Naive thymus-derived CD4-positive, alpha-beta T cell (primary cell): ENCODE results near the gene CGB7. TPM values are rescaled to one million over a fixed set of nuclear protein-coding genes. Genes with fewer than 3 reads are reported as not detected.
"Not testable (repeated sequence)": the region's sequence is repeated elsewhere in the genome, so short reads cannot be mapped to it uniquely, and the experiment has no call there.

Experiments used
- ATAC-seq: fragments of 150-1000 bp; cut with Tn5 transposase; 2 replicates; pipeline ENCODE4 v1.10.0; 2021; ENCODE audit warnings: mild to moderate bottlenecking, moderate library complexity
- CTCF ChIA-PET: fragments of 350-600 bp; sonication (Branson Sonifier 250); formaldehyde crosslinking; loops from one replicate; lab custom pipeline; 2021; ENCODE audit warnings: antibody characterized with exemption; lab: Charles Lee
- POLR2A ChIA-PET: fragments of 350-600 bp; sonication (Branson Sonifier 250); formaldehyde crosslinking; loops from one replicate; lab custom pipeline; 2021; ENCODE audit warnings: antibody characterized with exemption, inconsistent platforms; lab: Charles Lee
- DNase-seq, 9 donors: peaks; one replicate each; pipeline versions ENCODE4 v3.0.0 to v3.0.0-alpha.2; 2020 to 2022; ENCODE audit warnings: mixed read lengths in 1 of 9
- H3K27ac ChIP-seq: one replicate; pipeline ENCODE4 v1.7.0; 2013; ENCODE audit warnings: mild to moderate bottlenecking, low read depth, low read length, moderate library complexity
- H3K27me3 ChIP-seq, 2 donors: one replicate each; pipeline ENCODE4 v1.7.0; 2013; ENCODE audit warnings: low read length in 2 of 2, mild to moderate bottlenecking in 2 of 2, moderate library complexity in 2 of 2; ENCODE audit not compliant: control insufficient read depth in 2 of 2, insufficient read depth in 2 of 2
- H3K36me3 ChIP-seq, 3 experiments: 1 replicate in 2 of 3; 2 replicates in 1 of 3; pipeline ENCODE4 v1.7.0; 2013; ENCODE audit warnings: low read length in 3 of 3, mild to moderate bottlenecking in 3 of 3, moderate library complexity in 1 of 3; ENCODE audit not compliant: insufficient read depth in 3 of 3, control insufficient read depth in 2 of 3
- H3K4me1 ChIP-seq, 2 donors: one replicate each; pipeline ENCODE4 v1.7.0; 2013; ENCODE audit warnings: low read length in 2 of 2, mild to moderate bottlenecking in 2 of 2, moderate library complexity in 1 of 2; ENCODE audit not compliant: control insufficient read depth in 2 of 2, insufficient read depth in 2 of 2
- H3K4me3 ChIP-seq: 2 replicates; pipeline ENCODE4 v1.7.0; 2013; ENCODE audit warnings: mild to moderate bottlenecking, low read length
- H3K9me3 ChIP-seq, 3 experiments: 1 replicate in 2 of 3; 2 replicates in 1 of 3; pipeline ENCODE4 v1.7.0; 2013; ENCODE audit warnings: low read length in 3 of 3; ENCODE audit not compliant: control insufficient read depth in 2 of 3
- H3K27ac Mint-ChIP-seq, 9 donors: one replicate each; pipeline ENCODE4 v1.8.0; 2020 to 2022; ENCODE audit warnings: mixed read lengths in 9 of 9, mild to moderate bottlenecking in 8 of 9, moderate library complexity in 5 of 9, inconsistent platforms in 2 of 9
- H3K27me3 Mint-ChIP-seq, 5 donors: one replicate each; pipeline ENCODE4 v1.8.0; 2021 to 2022; ENCODE audit warnings: mixed read lengths in 5 of 5, mild to moderate bottlenecking in 1 of 5
- H3K36me3 Mint-ChIP-seq, 5 donors: one replicate each; pipeline ENCODE4 v1.8.0; 2020 to 2022; ENCODE audit warnings: mixed read lengths in 5 of 5, mild to moderate bottlenecking in 3 of 5, inconsistent platforms in 1 of 5
- H3K4me1 Mint-ChIP-seq, 7 donors: one replicate each; pipeline ENCODE4 v1.8.0; 2020 to 2022; ENCODE audit warnings: mixed read lengths in 7 of 7, mild to moderate bottlenecking in 3 of 7, inconsistent platforms in 1 of 7
- H3K4me3 Mint-ChIP-seq, 10 donors: one replicate each; pipeline ENCODE4 v1.8.0; 2020 to 2022; ENCODE audit warnings: mild to moderate bottlenecking in 10 of 10, mixed read lengths in 10 of 10, moderate library complexity in 6 of 10, inconsistent platforms in 2 of 10
- H3K9me3 Mint-ChIP-seq, 11 donors: one replicate each; pipeline ENCODE4 v1.8.0; 2020 to 2022; ENCODE audit warnings: mixed read lengths in 11 of 11, mild to moderate bottlenecking in 4 of 11, inconsistent platforms in 1 of 11, moderate library complexity in 1 of 11
- intact Hi-C, 2 donors: fragments of 100-400 bp; cut with micrococcal nuclease; formaldehyde crosslinking; loops; one replicate each; pipeline ENCODE4 v1.15.1; 2023
- polyA plus RNA-seq, 2 donors: library from polyadenylated mRNA; unstranded; fragments of 300-500 nt; fragmentation: Illumina TruSeq; gene quantifications; one replicate each; pipeline ENCODE4 v1.2.3, GENCODE V29; 2021
- total RNA-seq, 6 experiments: library from RNA in 5 of 6; stranded (reverse) in 5 of 6; gene quantifications; 1 replicate in 5 of 6; 2 replicates in 1 of 6; pipeline ENCODE4 v1.2.3 and lab custom pipeline; 2021 to 2026

CGB7 gene
- total and polyA plus RNA-seq, 7 experiments from 2014 or later, result not detected

DNA sequence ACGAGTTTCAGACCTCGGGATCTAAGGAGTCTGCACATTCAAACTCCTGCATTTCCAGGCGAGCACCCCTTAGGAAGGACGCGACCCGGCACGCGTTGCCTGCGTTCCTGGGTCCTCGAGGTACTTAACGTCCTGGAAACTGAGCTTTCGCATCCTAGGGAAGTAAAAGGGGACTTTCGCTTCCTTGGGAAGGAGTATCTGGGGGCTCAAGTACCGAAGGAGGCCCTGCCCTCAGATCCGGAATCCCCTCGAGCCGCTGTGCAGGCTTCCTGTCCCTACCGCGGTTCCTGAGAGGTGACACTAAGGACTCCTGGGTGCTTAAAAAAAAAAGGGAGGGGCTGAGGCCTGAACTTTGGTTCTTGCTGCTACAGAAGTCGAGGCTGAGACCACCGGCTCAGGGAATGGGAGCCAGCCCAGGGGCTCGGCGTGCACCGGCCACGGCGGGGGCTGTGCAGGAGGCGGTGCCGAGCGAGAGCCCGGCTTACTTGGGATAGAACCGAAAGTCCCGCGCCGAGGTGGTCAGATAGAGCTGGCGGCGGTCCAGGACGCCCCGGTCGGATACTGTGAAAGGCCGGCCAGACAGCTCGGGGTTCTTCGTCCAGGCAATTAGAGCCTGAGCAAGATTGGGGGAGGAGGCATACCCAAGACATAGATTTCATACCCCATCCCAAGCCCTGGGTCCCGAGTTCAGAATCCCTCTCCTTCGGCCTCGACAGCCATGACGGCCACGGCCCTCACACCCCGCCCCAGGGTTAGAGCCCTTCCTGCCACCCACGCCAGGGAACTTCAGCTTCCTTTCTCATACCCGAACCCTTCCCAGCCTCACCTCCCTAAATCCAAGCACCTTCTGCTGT is 38.9 kb downstream of the CGB7 start:
- CTCF ChIA-PET, result interaction anchor here (0.6 to 2.6 kb wide), 7 partner anchors 9 to 415 kb away, joined by 3 to 11 read pairs (median 5); partner anchors contain the start of gene RUVBL2
- H3K4me1 ChIP-seq, H3K9me3 ChIP-seq, ATAC-seq, H3K36me3 Mint-ChIP-seq, H3K9me3 Mint-ChIP-seq, H3K27me3 ChIP-seq: not testable (repeated sequence)
- peaks cover 0 to 22% (median 0%) of the 10 kb centered on the region in 5 donors for H3K27me3 Mint-ChIP-seq
- Histone ChIP-seq H3K27ac (peak overlapping the region; percentile 48), H3K4me3 (peak overlapping the region; percentile 76), H3K36me3 (peaks cover 0 to 13% (median 0%) of the 10 kb centered on the region in 3 experiments)
- peak in 5 of 9 donors; percentile 23 to 36 (median 31) for DNase-seq
- H3K4me3 Mint-ChIP-seq, result peak overlapping the region; percentile 78 to 95 (median 90)
- H3K4me1 Mint-ChIP-seq, result peaks cover 7 to 22% (median 18%) of the 10 kb centered on the region in 7 donors
- H3K27ac Mint-ChIP-seq, result peak overlapping the region in 5 of 9 donors; percentile 36 to 81 (median 62)
- intact Hi-C loops, result loop anchor here (2.0 to 5.0 kb wide), 3 partner anchors 26 to 129 kb away; partner anchors contain the start of genes GYS1 (in 2 of the 2), RUVBL2 (in 2 of the 2) and CGB7 (in 1 of the 2)
- POLR2A ChIA-PET, result interaction anchor here (1.1 to 1.3 kb wide), 4 partner anchors 25 to 79 kb away, joined by 3 to 10 read pairs (median 5); partner anchors contain the start of genes GYS1 and RUVBL2

DNA sequence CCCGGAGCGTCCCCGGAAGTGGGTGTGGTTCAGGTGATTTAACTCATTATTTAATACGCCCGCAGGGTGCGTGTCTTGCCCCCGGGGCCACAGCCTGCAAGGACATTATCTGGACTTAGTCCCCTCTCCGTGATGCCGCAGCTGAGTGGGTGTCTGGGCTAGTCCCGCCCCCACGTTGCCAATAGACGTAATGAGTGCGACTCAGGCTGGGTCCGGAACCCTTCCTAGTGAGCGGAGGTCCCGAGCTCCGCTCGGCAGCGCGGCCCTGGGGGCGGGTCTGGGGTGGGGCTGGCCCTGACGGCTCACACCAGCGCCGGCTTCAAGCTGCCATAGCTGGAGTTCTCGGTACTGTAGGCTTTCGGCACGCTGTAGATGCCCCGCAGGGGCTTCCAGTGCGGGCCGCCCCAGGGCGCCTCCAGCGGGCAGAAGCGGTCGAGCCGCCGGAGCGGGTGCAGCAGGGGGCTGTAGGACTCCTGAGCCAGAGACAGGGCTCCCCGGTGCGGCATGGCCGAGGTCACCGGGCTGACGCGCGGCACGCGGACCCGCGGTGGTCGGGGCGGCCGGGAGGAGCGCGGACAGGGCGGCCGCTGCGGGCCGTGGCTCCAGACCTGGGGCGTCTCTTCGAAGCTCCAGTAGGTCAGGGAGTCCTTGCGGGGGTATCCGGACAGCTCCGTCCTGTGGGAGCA is 39.7 kb downstream of the CGB7 start:
- ATAC-seq (peak; percentile 91), DNase-seq (peak; percentile 49 to 71 (median 67))
- H3K9me3 ChIP-seq, result no peaks in the 10 kb centered on the region
- H3K27me3 Mint-ChIP-seq, result peaks cover 0 to 22% (median 0%) of the 10 kb centered on the region in 5 donors
- peaks cover 7 to 22% (median 18%) of the 10 kb centered on the region in 7 donors for H3K4me1 Mint-ChIP-seq
- peaks cover 0 to 6% (median 0%) of the 10 kb centered on the region in 5 donors for H3K36me3 Mint-ChIP-seq
- peak overlapping the region; percentile 76 for H3K4me3 ChIP-seq
- H3K36me3 ChIP-seq, result peaks cover 0 to 13% (median 0%) of the 10 kb centered on the region in 3 experiments
- intact Hi-C loops, result loop anchor here (2.0 to 5.0 kb wide), 3 partner anchors 25 to 129 kb away; partner anchors contain the start of genes GYS1 (in 2 of the 2), RUVBL2 (in 2 of the 2) and CGB7 (in 1 of the 2)
- ChIA-PET CTCF (interaction anchor here (0.5 to 2.6 kb wide), 11 partner anchors 8 to 414 kb away, joined by 3 to 11 read pairs (median 4); partner anchors contain the start of gene RUVBL2), POLR2A (interaction anchor here (1.1 to 1.3 kb wide), 4 partner anchors 24 to 80 kb away, joined by 3 to 10 read pairs (median 4); partner anchors contain the start of genes GYS1 and RUVBL2)
- H3K27me3 ChIP-seq, result no peaks in the 10 kb centered on the region
- peak overlapping the region in 3 of 9 donors; percentile 28 to 45 (median 42) for H3K27ac Mint-ChIP-seq
- no peaks in the 10 kb centered on the region for H3K9me3 Mint-ChIP-seq
- peak overlapping the region; percentile 48 for H3K27ac ChIP-seq
- H3K4me3 Mint-ChIP-seq, result peak overlapping the region; percentile 78 to 95 (median 90)
- H3K4me1 ChIP-seq, result peaks cover 0 to 4% of the 10 kb centered on the region in 2 donors

GRCh38 chr19:49017041-49017665 is 40.4 kb downstream of the CGB7 start, which contains the start of gene LHB:
TSS of gene LHB (minus strand) at chr19:49017091. CDS start at chr19:49017081, 10 bp downstream.
- Mint-ChIP-seq H3K27ac (peak within 1 kb of the TSS in 4 of 9 donors; percentile 25 to 45 (median 35)), H3K36me3 (peaks cover 0 to 6% (median 0%) of the 10 kb centered on the region in 5 donors), H3K27me3 (peaks cover 0 to 22% (median 0%) of the 10 kb centered on the region in 5 donors), H3K9me3 (no peaks in the 10 kb centered on the region), H3K4me1 (peaks cover 7 to 22% (median 18%) of the 10 kb centered on the region in 7 donors), H3K4me3 (peak within 1 kb of the TSS; percentile 60 to 95 (median 90))
- peaks cover 0 to 16% (median 0%) of the 10 kb centered on the region in 3 experiments for H3K36me3 ChIP-seq
- ChIA-PET CTCF (interaction anchor here (0.5 to 2.6 kb wide), 7 partner anchors 8 to 295 kb away, joined by 3 to 11 read pairs (median 4); no protein-coding TSS in a partner anchor), POLR2A (interaction anchor here (1.1 to 1.3 kb wide), 4 partner anchors 24 to 81 kb away, joined by 3 to 10 read pairs (median 4); partner anchors contain the start of genes GYS1 and RUVBL2)
- peaks cover 0 to 4% of the 10 kb centered on the region in 2 donors for H3K4me1 ChIP-seq
- peak within 1 kb of the TSS; percentile 76 for H3K4me3 ChIP-seq
- DNase-seq (no peak), ATAC-seq (no peak)
- no peaks in the 10 kb centered on the region for H3K9me3 ChIP-seq
- no peaks in the 10 kb centered on the region for H3K27me3 ChIP-seq
- intact Hi-C loops, result loop anchor here in 1 of 2 donors (5.0 kb wide), 1 partner anchor 130 kb away; no protein-coding TSS in a partner anchor
- H3K27ac ChIP-seq, result peak within 1 kb of the TSS; percentile 48

DNA sequence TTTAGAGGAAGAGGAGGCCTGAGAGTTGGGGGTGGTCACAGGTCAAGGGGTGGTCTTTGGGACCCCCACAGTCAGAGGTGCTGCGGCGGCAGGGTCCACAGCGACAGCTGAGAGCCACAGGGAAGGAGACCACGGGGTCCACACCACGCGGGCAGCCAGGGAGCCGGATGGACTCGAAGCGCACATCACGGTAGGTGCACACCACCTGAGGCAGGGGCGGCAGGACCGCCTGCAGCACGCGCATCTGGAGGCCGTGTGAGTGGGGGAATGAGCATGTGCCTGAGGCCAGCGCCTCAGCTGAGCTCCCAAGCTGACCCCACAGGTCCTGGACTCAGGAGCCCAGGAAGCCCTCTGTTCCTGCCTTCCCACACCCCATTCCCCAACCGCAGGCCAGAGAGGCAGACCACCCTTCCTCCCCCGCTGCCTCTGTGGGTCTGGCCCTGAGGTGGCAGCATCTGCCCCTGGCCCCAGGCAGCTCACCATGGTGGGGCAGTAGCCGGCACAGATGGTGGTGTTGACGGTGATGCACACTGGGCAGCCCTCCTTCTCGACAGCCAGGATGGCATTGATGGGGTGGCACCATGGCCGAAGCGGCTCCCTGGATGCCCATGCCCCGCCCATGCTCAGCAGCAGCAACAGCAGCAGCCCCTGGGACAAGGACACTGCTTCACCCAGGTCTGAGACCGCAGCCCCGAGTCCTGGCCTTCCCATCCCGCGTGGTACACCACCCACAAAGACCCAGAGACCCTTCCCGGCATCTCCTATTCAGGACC is 41.3 kb downstream of the CGB7 start:
- peaks cover 6 to 21% (median 18%) of the 10 kb centered on the region in 7 donors for H3K4me1 Mint-ChIP-seq
- peaks cover 0 to 6% (median 0%) of the 10 kb centered on the region in 5 donors for H3K36me3 Mint-ChIP-seq
- H3K9me3 Mint-ChIP-seq, result no peaks in the 10 kb centered on the region
- peak overlapping the region in 2 of 9 donors; percentile 22 to 45 for H3K27ac Mint-ChIP-seq
- no peaks in the 10 kb centered on the region for H3K27me3 ChIP-seq
- no peak for DNase-seq
- CTCF ChIA-PET, result interaction anchor here (1.1 kb wide), 1 partner anchor 16 kb away, joined by 3 read pairs; no protein-coding TSS in a partner anchor
- no peak for ATAC-seq
- peak overlapping the region in 3 of 10 donors; percentile 21 to 30 (median 21) for H3K4me3 Mint-ChIP-seq
- intact Hi-C loops, result loop anchor here in 1 of 2 donors (5.0 kb wide), 1 partner anchor 131 kb away; no protein-coding TSS in a partner anchor
- POLR2A ChIA-PET, result no interaction called here
- no peaks in the 10 kb centered on the region for H3K9me3 ChIP-seq
- H3K4me3 ChIP-seq, result no peak overlapping the region
- peaks cover 0 to 25% (median 0%) of the 10 kb centered on the region in 3 experiments for H3K36me3 ChIP-seq
- peaks cover 0 to 4% of the 10 kb centered on the region in 2 donors for H3K4me1 ChIP-seq
- H3K27ac ChIP-seq, result no peak overlapping the region
- H3K27me3 Mint-ChIP-seq, result peaks cover 0 to 20% (median 0%) of the 10 kb centered on the region in 5 donors

DNA sequence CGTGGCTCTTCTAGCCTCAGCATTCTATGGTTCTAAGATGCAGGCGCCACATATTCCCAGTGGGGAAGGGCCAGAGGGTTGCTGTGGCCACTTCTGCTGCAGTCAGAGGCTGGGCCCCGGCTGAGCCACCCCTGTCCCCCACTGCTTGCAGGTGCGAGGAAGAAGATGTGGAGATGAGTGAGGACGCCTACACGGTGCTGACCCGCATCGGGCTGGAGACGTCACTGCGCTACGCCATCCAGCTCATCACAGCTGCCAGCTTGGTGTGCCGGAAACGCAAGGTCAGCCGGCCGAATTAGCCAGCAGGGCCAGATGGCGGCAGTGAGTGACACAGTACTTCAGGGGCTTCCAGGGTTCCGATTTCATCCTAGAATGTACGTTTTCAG is 42.7 kb downstream of the CGB7 start:
- POLR2A ChIA-PET, result interaction anchor here (0.9 kb wide), 1 partner anchor 173 kb away, joined by 3 read pairs; no protein-coding TSS in a partner anchor
- no peak overlapping the region for H3K27ac ChIP-seq
- peaks cover 0 to 11% (median 0%) of the 10 kb centered on the region in 5 donors for H3K27me3 Mint-ChIP-seq

More for the DNA sequence above, 42.7 kb downstream of the CGB7 start:
- no peak for ATAC-seq
- Mint-ChIP-seq H3K4me1 (peaks cover 0 to 16% (median 12%) of the 10 kb centered on the region in 7 donors), H3K36me3 (peaks cover 0 to 11% (median 3%) of the 10 kb centered on the region in 5 donors), H3K27ac (no peak overlapping the region), H3K9me3 (no peaks in the 10 kb centered on the region), H3K4me3 (peak overlapping the region in 1 of 10 donors; percentile 7)
- no peak for DNase-seq
- peaks cover 0 to 38% (median 0%) of the 10 kb centered on the region in 3 experiments for H3K36me3 ChIP-seq
- CTCF ChIA-PET, result interaction anchor here (1.1 kb wide), 1 partner anchor 14 kb away, joined by 3 read pairs; no protein-coding TSS in a partner anchor
- intact Hi-C loops, result loop anchor here in 1 of 2 donors (5.0 kb wide), 1 partner anchor 132 kb away; no protein-coding TSS in a partner anchor
- H3K9me3 ChIP-seq, result no peaks in the 10 kb centered on the region
- no peaks in the 10 kb centered on the region for H3K27me3 ChIP-seq
- no peak overlapping the region for H3K4me3 ChIP-seq
- no peaks in the 10 kb centered on the region for H3K4me1 ChIP-seq
